ENCODE data around the gene HYI. TPM values are rescaled to one million over a fixed set of nuclear protein-coding genes. Genes with fewer than 3 reads are reported as not detected.

Gene HYI
- total and polyA plus RNA-seq, 2 experiments from 2014 or later: 14.3 to 18.9 TPM

GRCh38 chr1:43479414-43479813 is 25.7 kb upstream of the HYI start (continued):
- TF ChIP-seq EZH2phosphoT487 (IDR thresholded peaks at IDR 0.05; ENCODE audit: unreplicated experiment) (no peak), CTCF (conservative IDR thresholded peaks at IDR 0.05; ENCODE audit: low read depth in 2 of 2) (no peak), NANOG (IDR thresholded peaks at IDR 0.05; ENCODE audit: borderline replicate concordance) (no peak)

DNA sequence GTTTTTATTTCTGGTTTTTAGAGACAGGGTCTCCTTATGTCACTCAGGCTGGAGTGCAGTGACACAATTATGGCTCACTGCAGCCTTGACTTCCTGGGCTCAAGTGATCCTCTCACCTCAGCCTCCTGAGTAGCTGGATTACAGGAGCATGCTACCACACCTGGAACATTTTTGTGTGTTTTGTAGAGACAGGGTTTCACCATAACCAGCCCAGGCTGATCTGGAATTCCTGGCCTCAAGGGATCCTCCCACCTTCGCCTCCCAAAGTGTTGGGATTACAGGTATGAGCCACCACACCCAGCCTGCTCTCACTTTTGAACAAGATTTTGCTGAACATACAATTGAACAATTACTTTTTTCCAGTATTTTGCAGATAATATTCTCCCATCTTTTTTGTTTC is 24.0 kb upstream of the HYI start:
- H3K9me2 ChIP-seq (ENCODE audit: insufficient read depth): no peaks in the 10 kb centered on the region
- H3K27ac ChIP-seq (ENCODE audit: low read depth): no peak overlapping the region
- no peaks in the 10 kb centered on the region for H3F3A ChIP-seq (replicated peaks; ENCODE audit: low read depth)
- no peak overlapping the region for H3K4me2 ChIP-seq
- no peaks in the 10 kb centered on the region for H3K27me3 ChIP-seq (ENCODE audit: insufficient read depth)
- DNase-seq (ENCODE audit: low spot score) (no peak), ATAC-seq (no peak)
- no peaks in the 10 kb centered on the region for H3K79me2 ChIP-seq (replicated peaks; ENCODE audit: insufficient read depth)
- H3K4me1 ChIP-seq (ENCODE audit: insufficient read depth): no peaks in the 10 kb centered on the region
- H3K36me3 Mint-ChIP-seq (ENCODE audit: low read depth): no peaks in the 10 kb centered on the region
- H3K27me3 Mint-ChIP-seq (ENCODE audit: insufficient read depth, low read depth, poor library complexity): no peaks in the 10 kb centered on the region
- no peak overlapping the region; the same call in 1 of the 2 replicates for H3K27ac Mint-ChIP-seq
- H3K9me3 Mint-ChIP-seq: no peaks in the 10 kb centered on the region
- H3K4me1 Mint-ChIP-seq: peaks cover 4% of the 10 kb centered on the region
- H3K36me3 ChIP-seq (ENCODE audit: insufficient read depth): no peaks in the 10 kb centered on the region
- no peaks in the 10 kb centered on the region for H4K20me1 ChIP-seq (replicated peaks; ENCODE audit: insufficient read depth)
- no peak overlapping the region for H3K4me3 Mint-ChIP-seq
- H3K4me3 ChIP-seq: no peak overlapping the region
- H2AFZ ChIP-seq: no peak overlapping the region
- TF ChIP-seq, protein P1, sequence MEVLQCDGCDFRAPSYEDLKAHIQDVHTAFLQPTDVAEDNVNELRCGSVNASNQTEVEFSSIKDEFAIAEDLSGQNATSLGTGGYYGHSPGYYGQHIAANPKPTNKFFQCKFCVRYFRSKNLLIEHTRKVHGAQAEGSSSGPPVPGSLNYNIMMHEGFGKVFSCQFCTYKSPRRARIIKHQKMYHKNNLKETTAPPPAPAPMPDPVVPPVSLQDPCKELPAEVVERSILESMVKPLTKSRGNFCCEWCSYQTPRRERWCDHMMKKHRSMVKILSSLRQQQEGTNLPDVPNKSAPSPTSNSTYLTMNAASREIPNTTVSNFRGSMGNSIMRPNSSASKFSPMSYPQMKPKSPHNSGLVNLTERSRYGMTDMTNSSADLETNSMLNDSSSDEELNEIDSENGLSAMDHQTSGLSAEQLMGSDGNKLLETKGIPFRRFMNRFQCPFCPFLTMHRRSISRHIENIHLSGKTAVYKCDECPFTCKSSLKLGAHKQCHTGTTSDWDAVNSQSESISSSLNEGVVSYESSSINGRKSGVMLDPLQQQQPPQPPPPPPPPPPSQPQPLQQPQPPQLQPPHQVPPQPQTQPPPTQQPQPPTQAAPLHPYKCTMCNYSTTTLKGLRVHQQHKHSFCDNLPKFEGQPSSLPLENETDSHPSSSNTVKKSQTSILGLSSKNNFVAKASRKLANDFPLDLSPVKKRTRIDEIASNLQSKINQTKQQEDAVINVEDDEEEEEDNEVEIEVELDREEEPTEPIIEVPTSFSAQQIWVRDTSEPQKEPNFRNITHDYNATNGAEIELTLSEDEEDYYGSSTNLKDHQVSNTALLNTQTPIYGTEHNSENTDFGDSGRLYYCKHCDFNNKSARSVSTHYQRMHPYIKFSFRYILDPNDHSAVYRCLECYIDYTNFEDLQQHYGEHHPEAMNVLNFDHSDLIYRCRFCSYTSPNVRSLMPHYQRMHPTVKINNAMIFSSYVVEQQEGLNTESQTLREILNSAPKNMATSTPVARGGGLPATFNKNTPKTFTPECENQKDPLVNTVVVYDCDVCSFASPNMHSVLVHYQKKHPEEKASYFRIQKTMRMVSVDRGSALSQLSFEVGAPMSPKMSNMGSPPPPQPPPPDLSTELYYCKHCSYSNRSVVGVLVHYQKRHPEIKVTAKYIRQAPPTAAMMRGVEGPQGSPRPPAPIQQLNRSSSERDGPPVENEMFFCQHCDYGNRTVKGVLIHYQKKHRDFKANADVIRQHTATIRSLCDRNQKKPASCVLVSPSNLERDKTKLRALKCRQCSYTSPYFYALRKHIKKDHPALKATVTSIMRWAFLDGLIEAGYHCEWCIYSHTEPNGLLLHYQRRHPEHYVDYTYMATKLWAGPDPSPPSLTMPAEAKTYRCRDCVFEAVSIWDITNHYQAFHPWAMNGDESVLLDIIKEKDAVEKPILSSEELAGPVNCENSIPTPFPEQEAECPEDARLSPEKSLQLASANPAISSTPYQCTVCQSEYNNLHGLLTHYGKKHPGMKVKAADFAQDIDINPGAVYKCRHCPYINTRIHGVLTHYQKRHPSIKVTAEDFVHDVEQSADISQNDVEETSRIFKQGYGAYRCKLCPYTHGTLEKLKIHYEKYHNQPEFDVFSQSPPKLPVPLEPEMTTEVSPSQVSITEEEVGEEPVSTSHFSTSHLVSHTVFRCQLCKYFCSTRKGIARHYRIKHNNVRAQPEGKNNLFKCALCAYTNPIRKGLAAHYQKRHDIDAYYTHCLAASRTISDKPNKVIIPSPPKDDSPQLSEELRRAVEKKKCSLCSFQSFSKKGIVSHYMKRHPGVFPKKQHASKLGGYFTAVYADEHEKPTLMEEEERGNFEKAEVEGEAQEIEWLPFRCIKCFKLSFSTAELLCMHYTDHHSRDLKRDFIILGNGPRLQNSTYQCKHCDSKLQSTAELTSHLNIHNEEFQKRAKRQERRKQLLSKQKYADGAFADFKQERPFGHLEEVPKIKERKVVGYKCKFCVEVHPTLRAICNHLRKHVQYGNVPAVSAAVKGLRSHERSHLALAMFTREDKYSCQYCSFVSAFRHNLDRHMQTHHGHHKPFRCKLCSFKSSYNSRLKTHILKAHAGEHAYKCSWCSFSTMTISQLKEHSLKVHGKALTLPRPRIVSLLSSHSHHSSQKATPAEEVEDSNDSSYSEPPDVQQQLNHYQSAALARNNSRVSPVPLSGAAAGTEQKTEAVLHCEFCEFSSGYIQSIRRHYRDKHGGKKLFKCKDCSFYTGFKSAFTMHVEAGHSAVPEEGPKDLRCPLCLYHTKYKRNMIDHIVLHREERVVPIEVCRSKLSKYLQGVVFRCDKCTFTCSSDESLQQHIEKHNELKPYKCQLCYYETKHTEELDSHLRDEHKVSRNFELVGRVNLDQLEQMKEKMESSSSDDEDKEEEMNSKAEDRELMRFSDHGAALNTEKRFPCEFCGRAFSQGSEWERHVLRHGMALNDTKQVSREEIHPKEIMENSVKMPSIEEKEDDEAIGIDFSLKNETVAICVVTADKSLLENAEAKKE (CRISPR knock-in tag; IDR thresholded peaks at IDR 0.05): no peak
- TF ChIP-seq STAT1 (IDR thresholded peaks at IDR 0.05; ENCODE audit: unreplicated experiment) (no peak), ETS1 (IDR thresholded peaks at IDR 0.05) (no peak), ZNF331 (CRISPR knock-in tag; IDR thresholded peaks at IDR 0.05; ENCODE audit: low read depth) (no peak), CREB1 (CRISPR knock-in tag; IDR thresholded peaks at IDR 0.05; ENCODE audit: low read depth) (no peak), EZH2phosphoT487 (IDR thresholded peaks at IDR 0.05; ENCODE audit: unreplicated experiment) (no peak), POLR2AphosphoS5 (IDR thresholded peaks at IDR 0.05; ENCODE audit: low read depth) (no peak), CTCF (conservative IDR thresholded peaks at IDR 0.05; ENCODE audit: low read depth in 2 of 2) (no peak), NANOG (IDR thresholded peaks at IDR 0.05; ENCODE audit: borderline replicate concordance) (no peak)
- TF ChIP-seq, protein P2, sequence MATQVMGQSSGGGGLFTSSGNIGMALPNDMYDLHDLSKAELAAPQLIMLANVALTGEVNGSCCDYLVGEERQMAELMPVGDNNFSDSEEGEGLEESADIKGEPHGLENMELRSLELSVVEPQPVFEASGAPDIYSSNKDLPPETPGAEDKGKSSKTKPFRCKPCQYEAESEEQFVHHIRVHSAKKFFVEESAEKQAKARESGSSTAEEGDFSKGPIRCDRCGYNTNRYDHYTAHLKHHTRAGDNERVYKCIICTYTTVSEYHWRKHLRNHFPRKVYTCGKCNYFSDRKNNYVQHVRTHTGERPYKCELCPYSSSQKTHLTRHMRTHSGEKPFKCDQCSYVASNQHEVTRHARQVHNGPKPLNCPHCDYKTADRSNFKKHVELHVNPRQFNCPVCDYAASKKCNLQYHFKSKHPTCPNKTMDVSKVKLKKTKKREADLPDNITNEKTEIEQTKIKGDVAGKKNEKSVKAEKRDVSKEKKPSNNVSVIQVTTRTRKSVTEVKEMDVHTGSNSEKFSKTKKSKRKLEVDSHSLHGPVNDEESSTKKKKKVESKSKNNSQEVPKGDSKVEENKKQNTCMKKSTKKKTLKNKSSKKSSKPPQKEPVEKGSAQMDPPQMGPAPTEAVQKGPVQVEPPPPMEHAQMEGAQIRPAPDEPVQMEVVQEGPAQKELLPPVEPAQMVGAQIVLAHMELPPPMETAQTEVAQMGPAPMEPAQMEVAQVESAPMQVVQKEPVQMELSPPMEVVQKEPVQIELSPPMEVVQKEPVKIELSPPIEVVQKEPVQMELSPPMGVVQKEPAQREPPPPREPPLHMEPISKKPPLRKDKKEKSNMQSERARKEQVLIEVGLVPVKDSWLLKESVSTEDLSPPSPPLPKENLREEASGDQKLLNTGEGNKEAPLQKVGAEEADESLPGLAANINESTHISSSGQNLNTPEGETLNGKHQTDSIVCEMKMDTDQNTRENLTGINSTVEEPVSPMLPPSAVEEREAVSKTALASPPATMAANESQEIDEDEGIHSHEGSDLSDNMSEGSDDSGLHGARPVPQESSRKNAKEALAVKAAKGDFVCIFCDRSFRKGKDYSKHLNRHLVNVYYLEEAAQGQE (IDR thresholded peaks at IDR 0.05; ENCODE audit: unreplicated experiment): no peak
